Measurements from ENCODE around the gene ANXA2R. TPM values are rescaled to one million over a fixed set of nuclear protein-coding genes. Genes with fewer than 3 reads are reported as not detected.
A peak's percentile ranks its signal among the peaks of the same experiment; 100 is the strongest.

ANXA2R gene
- total and polyA plus RNA-seq, 2 of the 13 experiments (the other 11 are each of a cell fraction or from before 2014, with no cell fraction given), result 0.95 to 1.3 TPM

GRCh38 chr5:43040287-43041098 lies at the start of gene ANXA2R (continued):
- 0 out of 2 replicates have a peak, but pooled peaks have one; percentile 58 for TF ChIP-seq ZBTB37 (CRISPR knock-in tag; IDR thresholded peaks at IDR 0.05)
- no peak for TF ChIP-seq ZNF350 (CRISPR knock-in tag; IDR thresholded peaks at IDR 0.05; ENCODE audit: borderline replicate concordance, low read depth)
- no peak for TF ChIP-seq ZHX1 (CRISPR knock-in tag; IDR thresholded peaks at IDR 0.05; ENCODE audit: low read depth)
- no peak for TF ChIP-seq ZBTB42 (CRISPR knock-in tag; IDR thresholded peaks at IDR 0.05)
- peak; percentile 46; the same call in 1 of the 2 replicates for TF ChIP-seq ARID4A (CRISPR knock-in tag; IDR thresholded peaks at IDR 0.05; ENCODE audit: borderline replicate concordance)
- 0 out of 2 replicates have a peak, but pooled peaks have one; percentile 14 for TF ChIP-seq ZNF878 (CRISPR knock-in tag; IDR thresholded peaks at IDR 0.05)
- no peak for TF ChIP-seq HNRNPH1 (optimal IDR thresholded peaks at IDR 0.05; ENCODE audit: low read depth, low read length)
- TF ChIP-seq MNT (IDR thresholded peaks at IDR 0.05), result no peak
- TF ChIP-seq ZNF484 (CRISPR knock-in tag; IDR thresholded peaks at IDR 0.05; ENCODE audit: borderline replicate concordance, low read depth), result no peak
- TF ChIP-seq SIN3A (IDR thresholded peaks at IDR 0.05; ENCODE audit: borderline replicate concordance, low read depth, low read length), result peak; percentile 68; the same call in 1 of the 2 replicates
- TF ChIP-seq ZNF605 (CRISPR knock-in tag; IDR thresholded peaks at IDR 0.05), result no peak
- TF ChIP-seq SMARCE1 (IDR thresholded peaks at IDR 0.05; ENCODE audit: borderline replicate concordance), result no peak
- TF ChIP-seq ETV5 (CRISPR knock-in tag; IDR thresholded peaks at IDR 0.05; ENCODE audit: borderline replicate concordance), result peak; percentile 41; the same call in 1 of the 2 replicates
- peak; percentile 47; the same call in 1 of the 2 replicates for TF ChIP-seq ZBTB38 (CRISPR knock-in tag; IDR thresholded peaks at IDR 0.05)
- TF ChIP-seq ZNF740 (CRISPR knock-in tag; IDR thresholded peaks at IDR 0.05), result no peak
- TF ChIP-seq ZBTB1 (CRISPR knock-in tag; IDR thresholded peaks at IDR 0.05; ENCODE audit: borderline replicate concordance), result no peak
- no peak for TF ChIP-seq ZNF205 (CRISPR knock-in tag; IDR thresholded peaks at IDR 0.05)
- no peak for TF ChIP-seq ZNF121 (CRISPR knock-in tag; IDR thresholded peaks at IDR 0.05)
